Retina (tissue), 1 donor: ENCODE data around the gene ZG16B.

Experiments used
- DNase-seq: peaks from one replicate; pipeline ENCODE4 v3.0.0-alpha.2; 2016

ZG16B gene

GRCh38 chr16:2825906-2826305 is 4.2 kb upstream of the ZG16B start:
- DNase-seq = no peak

- DNase-seq = no peak
Observed at GRCh38 chr16:2826591-2827373, 3.3 kb upstream of the ZG16B start.

- DNase-seq = no peak
Observed at GRCh38 chr16:2827374-2827791, 2.7 kb upstream of the ZG16B start.

- no peak for DNase-seq
Observed at GRCh38 chr16:2827831-2828520, 2.1 kb upstream of the ZG16B start.

GRCh38 chr16:2828521-2828840 is 1.6 kb upstream of the ZG16B start:
- no peak for DNase-seq

GRCh38 chr16:2828876-2829430 is 1.1 kb upstream of the ZG16B start:
- DNase-seq = no peak

GRCh38 chr16:2830355-2830695 is 222 bp downstream of the ZG16B start:
- DNase-seq = no peak

- no peak for DNase-seq
Observed at GRCh38 chr16:2831203-2831602, 1.1 kb downstream of the ZG16B start.

GRCh38 chr16:2833776-2834175 is 3.7 kb downstream of the ZG16B start:
- no peak for DNase-seq

- no peak for DNase-seq
Observed at GRCh38 chr16:2834968-2835367, 4.9 kb downstream of the ZG16B start.

GRCh38 chr16:2835638-2836493 is 5.8 kb downstream of the ZG16B start:
- DNase-seq = no peak

GRCh38 chr16:2836646-2837508 is 6.8 kb downstream of the ZG16B start:
- no peak for DNase-seq

GRCh38 chr16:2838928-2839327 is 8.8 kb downstream of the ZG16B start:
- peak; percentile 78 for DNase-seq

GRCh38 chr16:2839650-2840450 is 9.7 kb downstream of the ZG16B start:
- no peak for DNase-seq

GRCh38 chr16:2840914-2841313 is 10.8 kb downstream of the ZG16B start:
- no peak for DNase-seq

- DNase-seq = no peak
Observed at GRCh38 chr16:2841606-2842339, 11.7 kb downstream of the ZG16B start.

- peak; percentile 54 for DNase-seq
Observed at GRCh38 chr16:2842340-2843000, 12.4 kb downstream of the ZG16B start.

- DNase-seq = no peak
Observed at GRCh38 chr16:2843526-2843925, 13.4 kb downstream of the ZG16B start.

- no peak for DNase-seq
Observed at GRCh38 chr16:2845116-2845515, 15.0 kb downstream of the ZG16B start.
